ENCODE measurements around the gene DCLK3.

DCLK3 gene

DNA sequence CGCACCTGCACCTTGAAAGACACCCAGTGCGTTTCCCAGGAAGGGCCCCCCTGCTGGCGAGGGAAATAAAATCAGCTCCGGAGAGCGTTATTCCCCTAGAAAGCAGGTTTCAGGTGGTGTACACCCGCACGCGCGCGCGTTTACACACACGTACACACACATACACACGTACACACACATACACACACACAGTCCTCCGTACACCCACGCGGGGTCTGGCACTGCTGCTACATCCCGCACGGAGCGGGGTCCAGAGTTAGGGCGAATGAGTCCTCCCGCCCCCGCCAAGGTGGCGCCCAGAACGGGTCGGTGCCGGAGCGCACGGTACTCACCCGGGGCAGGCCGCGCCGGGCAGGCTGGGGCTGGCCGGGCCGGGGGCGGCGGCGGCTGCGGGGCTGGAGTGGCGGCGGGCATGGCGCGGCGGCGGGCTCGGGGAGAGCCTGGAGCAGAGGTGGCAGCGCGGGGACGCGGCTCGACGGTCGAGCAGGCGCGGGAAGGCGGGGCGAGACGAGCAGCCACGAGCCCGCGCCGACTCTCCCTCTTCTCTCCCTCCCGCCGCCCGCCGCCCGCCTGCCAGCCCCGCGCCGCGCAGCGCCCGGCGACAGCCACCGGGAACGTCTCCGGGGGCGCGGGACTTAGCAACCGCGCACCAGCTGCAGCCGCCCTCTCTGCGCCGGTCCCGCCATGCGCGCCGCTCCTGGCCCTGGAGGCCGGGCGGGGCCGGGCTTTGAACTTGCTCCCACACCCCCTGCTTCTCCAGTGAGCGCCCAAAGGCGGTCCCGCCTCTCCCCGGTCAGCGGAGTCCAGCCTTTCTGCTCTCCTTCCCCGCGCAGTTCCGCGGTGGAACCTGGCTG is at the start of gene DCLK3:
TSS of gene DCLK3 (minus strand) at position 704 of the 854 bp plus-strand sequence. CDS start at position 414, 290 bp downstream.
- no peak for DNase-seq

- no peak for DNase-seq
These were observed 49.0 kb upstream of the DCLK3 start for GRCh38 chr3:36813305-36813704.

DNA sequence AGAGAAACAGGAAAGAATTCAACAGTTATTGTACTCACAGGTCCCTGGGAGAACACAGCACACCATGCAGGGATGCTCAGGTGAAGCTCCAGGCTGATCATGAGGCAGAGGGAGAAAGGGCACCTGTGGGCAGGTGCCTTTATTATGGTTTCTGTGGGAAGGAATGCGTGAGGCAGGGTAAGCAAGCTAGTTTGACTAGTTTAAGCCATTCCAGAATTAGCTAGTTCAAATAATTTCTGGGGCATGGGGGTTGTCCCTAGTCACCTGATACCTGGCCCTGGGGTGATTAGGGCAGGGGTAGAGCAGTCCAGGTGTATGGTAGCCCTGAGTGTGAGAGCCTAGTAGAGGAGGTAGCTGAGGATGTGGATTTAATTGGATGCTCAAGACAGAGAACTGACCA is 47.9 kb upstream of the DCLK3 start:
- DNase-seq: no peak

DNA sequence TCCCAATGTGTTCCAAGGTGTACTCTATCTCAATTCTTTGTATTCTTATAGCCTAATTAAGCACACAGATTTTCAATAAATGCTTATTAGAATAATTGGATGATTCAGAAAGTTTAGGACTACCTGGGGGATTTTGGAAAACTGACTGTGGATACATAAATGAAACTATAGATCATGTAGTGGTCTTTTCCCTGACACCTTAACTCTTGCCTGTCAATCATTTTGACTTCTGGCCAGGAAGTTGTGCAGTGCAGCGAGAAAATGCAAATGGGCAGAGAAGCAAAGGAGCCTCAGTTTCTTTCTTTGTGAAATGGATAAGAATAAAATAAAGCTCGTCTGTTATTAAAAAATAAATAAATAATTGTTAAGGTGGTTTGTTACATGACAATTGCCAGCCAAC is 47.4 kb upstream of the DCLK3 start:
- no peak for DNase-seq

GRCh38 chr3:36804295-36805055 is 40.1 kb upstream of the DCLK3 start:
- DNase-seq: no peak

DNA sequence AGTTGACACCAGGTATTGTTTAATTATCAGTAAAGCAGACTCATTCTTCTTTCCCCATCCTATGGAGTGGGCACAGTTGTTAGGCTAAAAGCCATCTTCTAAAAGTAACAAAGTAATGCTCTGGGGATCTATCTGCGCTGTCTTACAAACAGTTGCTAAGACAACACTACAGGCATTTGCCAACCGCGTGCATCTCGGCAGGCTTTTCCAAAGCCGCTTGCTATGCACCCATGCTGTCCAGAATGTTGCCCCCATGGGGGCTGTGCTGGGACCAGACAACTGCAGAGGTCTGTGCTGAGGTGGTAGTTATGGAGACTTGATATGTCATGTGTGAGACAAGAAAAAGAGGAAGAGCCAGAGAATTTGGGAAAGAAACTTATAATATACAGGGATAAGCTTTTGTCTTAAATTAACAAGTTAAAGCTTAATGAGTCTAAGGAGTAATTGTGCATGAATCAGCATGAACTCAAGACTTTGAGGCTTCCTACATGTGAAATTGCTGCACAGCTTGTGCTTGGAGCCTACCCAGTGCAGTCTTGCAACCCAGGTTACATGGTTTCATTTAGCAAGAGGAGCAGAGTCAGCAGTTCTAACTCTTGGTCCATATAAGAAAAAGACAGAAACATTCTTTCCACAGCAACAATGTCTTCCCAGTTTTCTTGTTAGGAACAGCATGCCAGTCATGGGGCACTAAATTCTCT is 38.9 kb upstream of the DCLK3 start:
- no peak for DNase-seq

GRCh38 chr3:36800533-36801116 is 36.3 kb upstream of the DCLK3 start:
- no peak for DNase-seq

DNA sequence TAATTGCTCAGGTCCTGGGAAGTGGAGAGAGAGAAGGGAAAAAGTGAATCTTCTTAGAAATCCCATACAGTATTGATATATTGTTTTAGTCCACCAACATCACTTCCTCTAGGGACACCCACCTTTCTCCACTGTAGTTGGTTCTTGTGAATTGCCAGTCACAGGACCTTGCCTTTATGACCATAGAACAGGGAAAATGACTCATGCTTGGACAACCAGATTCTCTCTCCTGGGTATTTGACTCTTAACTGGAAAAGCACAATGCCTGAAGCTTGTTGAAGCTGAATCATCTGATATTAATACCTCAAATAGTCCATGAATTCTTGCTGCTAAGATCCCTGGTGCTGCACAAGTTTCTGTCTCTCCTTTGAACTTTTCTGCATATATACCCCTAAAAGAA is 32.5 kb upstream of the DCLK3 start:
- no peak for DNase-seq

- DNase-seq: no peak
These were observed 31.8 kb upstream of the DCLK3 start for GRCh38 chr3:36796161-36796560.

DNA sequence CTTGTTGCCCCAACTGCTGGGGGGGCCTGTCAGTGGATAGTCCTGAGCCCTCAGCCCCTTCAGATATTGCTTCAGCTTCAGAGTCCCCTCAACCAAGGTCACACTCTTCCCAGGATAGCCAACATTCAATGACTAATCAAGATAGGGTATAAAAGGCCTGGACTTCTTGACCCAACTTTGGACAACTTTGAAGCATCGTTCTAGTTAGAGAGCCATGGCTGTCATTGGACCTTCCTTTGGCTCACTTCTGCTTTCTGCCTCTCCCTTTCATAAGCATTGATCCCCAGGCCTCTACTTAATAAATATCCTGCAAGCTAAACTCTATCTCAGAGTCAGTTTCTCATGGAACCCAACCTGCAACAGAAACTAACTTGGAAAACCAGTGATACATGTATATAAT is 31.3 kb upstream of the DCLK3 start:
- DNase-seq: no peak

- peak; percentile 16 for DNase-seq
These were observed 28.0 kb upstream of the DCLK3 start for GRCh38 chr3:36792342-36792741.

GRCh38 chr3:36790765-36791164 is 26.4 kb upstream of the DCLK3 start:
- no peak for DNase-seq

DNA sequence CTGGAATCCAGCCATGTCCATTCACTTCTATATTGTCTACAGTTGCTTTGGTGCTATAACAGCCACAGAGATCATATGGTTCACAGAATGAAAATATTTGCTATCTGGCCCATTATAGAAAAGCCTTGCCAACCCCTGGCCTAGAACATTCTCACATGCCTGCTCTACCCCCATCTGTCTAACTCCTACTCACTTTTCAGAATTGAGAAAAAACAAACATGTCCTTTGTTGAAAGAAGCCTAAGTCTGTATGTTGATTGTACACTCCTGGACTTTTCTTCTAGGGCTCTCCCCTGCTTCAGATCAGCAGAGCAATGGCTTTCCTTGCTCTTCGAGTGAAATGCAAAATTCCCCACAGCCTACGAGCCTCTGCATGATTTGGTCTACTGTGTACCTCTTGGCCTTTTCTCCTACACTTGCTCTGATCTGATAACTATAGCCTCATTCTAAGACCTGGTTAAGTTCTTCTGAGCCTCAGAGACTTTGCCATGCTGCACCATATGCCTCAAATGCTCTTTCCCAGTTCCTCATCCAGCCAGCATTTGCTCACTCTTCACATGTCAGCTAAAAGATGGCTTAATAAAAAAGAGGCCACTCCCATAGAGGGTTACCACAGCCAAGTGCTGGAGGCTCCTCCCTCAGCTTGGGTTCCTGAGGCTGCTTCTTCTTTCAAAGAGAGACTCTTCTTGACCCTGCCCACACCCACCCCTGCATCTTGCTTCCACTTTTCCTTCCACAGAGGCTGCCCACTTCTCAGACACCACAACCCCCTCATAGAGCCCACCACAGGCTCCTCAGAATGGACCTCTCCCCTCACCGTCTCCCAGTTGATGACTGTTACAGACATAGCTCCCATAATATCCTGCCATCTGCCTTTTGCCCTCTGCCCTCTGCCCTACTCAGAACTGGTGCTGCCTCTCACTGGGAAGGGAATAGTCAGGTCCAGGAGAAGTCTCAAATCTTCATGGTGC is 22.9 kb upstream of the DCLK3 start:
- peak; percentile 3 for DNase-seq

DNA sequence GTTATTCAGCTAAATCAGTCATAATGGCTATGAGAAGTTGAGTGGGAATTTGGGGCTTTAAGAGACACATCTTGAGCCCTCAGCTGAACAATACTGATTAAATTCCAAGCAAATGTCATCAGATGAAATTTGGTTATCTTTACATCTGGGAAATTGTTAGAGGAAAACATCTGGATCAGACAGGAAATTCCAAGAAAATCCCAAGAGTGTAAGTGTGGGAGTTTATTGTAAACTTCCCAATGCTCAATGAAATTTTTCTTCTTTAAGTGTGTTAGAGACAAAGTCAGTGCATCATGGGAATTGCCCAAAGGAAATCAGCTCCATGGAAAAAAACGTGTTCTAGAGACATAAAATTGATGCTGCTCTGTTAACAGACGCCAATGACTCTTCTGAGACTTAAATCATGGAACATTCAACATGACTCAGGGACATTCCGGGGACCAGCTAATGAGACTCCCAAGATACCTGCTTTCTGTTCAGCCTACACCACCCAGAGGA is 19.8 kb upstream of the DCLK3 start:
- no peak for DNase-seq

GRCh38 chr3:36777424-36778218 is 13.3 kb upstream of the DCLK3 start:
- DNase-seq: no peak

- DNase-seq: no peak
These were observed 12.1 kb upstream of the DCLK3 start for GRCh38 chr3:36776436-36776835.

DNA sequence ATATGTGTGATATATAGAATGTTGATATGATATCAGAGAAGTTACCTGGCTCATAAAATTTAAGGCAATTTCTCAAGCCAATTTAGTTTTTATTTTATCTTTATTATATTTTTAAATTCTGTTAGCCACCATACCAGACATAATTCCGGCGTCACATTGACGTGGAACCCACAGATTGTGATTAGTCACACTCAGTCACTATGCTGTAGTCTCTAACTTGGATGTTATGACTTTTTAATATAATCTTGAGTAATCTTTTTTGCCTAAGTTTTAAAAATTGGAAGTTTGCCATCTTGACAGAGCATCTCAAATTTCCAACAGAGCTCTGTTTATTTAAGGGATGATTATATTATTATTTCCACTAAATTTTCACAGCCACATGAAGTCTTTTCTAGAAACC is 9.7 kb upstream of the DCLK3 start:
- no peak for DNase-seq

- DNase-seq: no peak
These were observed 7.6 kb upstream of the DCLK3 start for GRCh38 chr3:36771931-36772330.

DNA sequence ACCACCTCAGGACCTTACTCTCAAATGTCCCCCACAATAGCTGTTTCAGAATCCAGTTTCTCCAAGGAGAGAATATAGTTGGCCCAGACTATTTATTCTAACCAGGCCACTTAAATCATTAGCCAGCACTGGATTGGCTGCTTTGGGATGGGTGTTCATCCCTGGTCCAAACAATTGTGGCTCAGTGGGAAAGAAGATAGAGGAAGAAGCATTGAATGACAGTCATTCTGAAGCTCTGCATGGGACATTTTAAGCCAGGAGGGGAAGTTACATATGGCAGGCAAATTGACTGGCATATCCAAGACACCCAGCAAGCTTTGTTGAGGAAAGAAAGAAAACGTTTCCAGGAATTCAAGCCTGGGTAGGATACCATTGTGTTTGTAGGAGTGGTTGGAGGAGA is 5.6 kb upstream of the DCLK3 start:
- DNase-seq: no peak

DNA sequence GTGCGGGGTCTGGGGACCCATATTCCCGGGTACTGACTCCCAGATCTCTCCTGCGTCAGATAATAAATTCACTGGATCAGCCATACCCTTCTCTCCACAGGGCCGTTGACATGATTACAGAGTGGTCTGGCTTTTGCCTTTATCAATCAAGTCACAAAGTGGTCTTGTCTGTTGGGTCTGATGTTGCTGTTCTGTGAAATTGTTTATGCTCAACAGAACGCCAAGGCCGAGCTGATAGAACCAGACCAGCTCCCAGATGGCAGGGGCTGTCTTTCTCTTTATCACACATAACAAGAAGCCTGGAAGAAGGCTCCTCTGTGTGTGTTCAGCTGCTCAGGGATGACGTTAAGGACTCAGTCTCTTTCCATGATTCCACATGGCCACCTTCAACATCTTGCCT is 751 bp upstream of the DCLK3 start:
- DNase-seq: no peak

- DNase-seq: no peak
These were observed 318 bp upstream of the DCLK3 start for GRCh38 chr3:36764704-36765038.
